GM12878 (cell line): Measurements from ENCODE around the gene CUEDC1. TPM values are rescaled to one million over a fixed set of nuclear protein-coding genes. Genes with fewer than 3 reads are reported as not detected.

Source experiments
- CHD2 ChIP-seq: IDR thresholded peaks from 2 replicates; pipeline ENCODE4 v1.6.1; 2011; ENCODE audit warnings: low read depth, low read length, improper control_type of control experiment, borderline replicate concordance
- KLF5 ChIP-seq: fragments of 450-650 bp; IDR thresholded peaks from 2 replicates; pipeline ENCODE4 v1.6.1; 2014; ENCODE audit warnings: mild to moderate bottlenecking; ENCODE audit not compliant: partially characterized antibody
- RBBP5 ChIP-seq: fragments of 200-600 bp; sonication (generic); conservative IDR thresholded peaks from 2 replicates; pipeline ENCODE4 v1.6.1; 2016
- SUPT20H ChIP-seq: IDR thresholded peaks from 2 replicates; pipeline ENCODE4 v1.6.1; 2011; ENCODE audit warnings: low read depth, mild to moderate bottlenecking, low read length, moderate library complexity, borderline replicate concordance; ENCODE audit not compliant: control insufficient read depth
- TCF12 ChIP-seq: IDR thresholded peaks from 2 replicates; pipeline ENCODE4 v1.6.1; 2011; ENCODE audit warnings: low read depth, mild to moderate bottlenecking, low read length
- polyA plus RNA-seq, 11 experiments: library from polyadenylated mRNA; depleted of rRNA in 4 of 11; unstranded in 6 of 11; stranded (reverse) in 5 of 11; fragments of >200 nt; fragmentation: Nextera tagmentation in 4 of 11; fragmentation: Illumina TruSeq in 1 of 11; extraction: Ambion mirVana in 4 of 11; extraction: Trizol in 1 of 11; gene quantifications; 1 replicate in 1 of 11; 2 replicates in 10 of 11; pipeline versions ENCODE4 v1.2.1 to v1.2.3, GENCODE V29; 2011 to 2016; ENCODE audit warnings: inconsistent platforms in 2 of 11, missing spikeins in 2 of 11, low read depth in 1 of 11
- total RNA-seq, 4 experiments: library from RNA; depleted of rRNA in 3 of 4; stranded (reverse); fragments of >200 nt in 3 of 4; fragmentation: Illumina TruSeq in 1 of 4; extraction: Trizol in 1 of 4; gene quantifications; 2 replicates each; pipeline versions ENCODE4 v1.2.1 to v1.2.3, GENCODE V29; 2013 to 2021
- TF ChIP-seq, protein P1 (sequence below): fragments of 450-650 bp; formaldehyde crosslinking; IDR thresholded peaks from 2 replicates; pipeline ENCODE4 v1.5.0; 2022; ENCODE audit warnings: mild to moderate bottlenecking, missing genetic modification characterization
- TF ChIP-seq, protein P2 (sequence below): fragments of 450-650 bp; IDR thresholded peaks from 2 replicates; pipeline ENCODE4 v1.6.1; 2018; ENCODE audit warnings: borderline replicate concordance, mild to moderate bottlenecking; ENCODE audit not compliant: partially characterized antibody
- TF ChIP-seq, protein P3 (sequence below): IDR thresholded peaks from 2 replicates; pipeline ENCODE4 v1.6.1; 2012; ENCODE audit warnings: improper control_type of control experiment, low read depth, low read length; ENCODE audit not compliant: insufficient replicate concordance
- TF ChIP-seq, protein P4 (sequence below): fragments of 450-650 bp; formaldehyde crosslinking; IDR thresholded peaks from 2 replicates; pipeline ENCODE4 v1.4.0; 2022; ENCODE audit warnings: mild to moderate bottlenecking, moderate library complexity
- TF ChIP-seq, protein P5 (sequence below): fragments of 150-350 bp; IDR thresholded peaks from 2 replicates; pipeline ENCODE4 v1.6.1; 2014; ENCODE audit warnings: mild to moderate bottlenecking, low read depth, low read length

The CUEDC1 gene
- total and polyA plus RNA-seq, 10 of the 15 experiments (the other 5 are each of a cell fraction or from before 2014, with no cell fraction given): 0.24 to 7.4 (median 1.8) TPM

DNA sequence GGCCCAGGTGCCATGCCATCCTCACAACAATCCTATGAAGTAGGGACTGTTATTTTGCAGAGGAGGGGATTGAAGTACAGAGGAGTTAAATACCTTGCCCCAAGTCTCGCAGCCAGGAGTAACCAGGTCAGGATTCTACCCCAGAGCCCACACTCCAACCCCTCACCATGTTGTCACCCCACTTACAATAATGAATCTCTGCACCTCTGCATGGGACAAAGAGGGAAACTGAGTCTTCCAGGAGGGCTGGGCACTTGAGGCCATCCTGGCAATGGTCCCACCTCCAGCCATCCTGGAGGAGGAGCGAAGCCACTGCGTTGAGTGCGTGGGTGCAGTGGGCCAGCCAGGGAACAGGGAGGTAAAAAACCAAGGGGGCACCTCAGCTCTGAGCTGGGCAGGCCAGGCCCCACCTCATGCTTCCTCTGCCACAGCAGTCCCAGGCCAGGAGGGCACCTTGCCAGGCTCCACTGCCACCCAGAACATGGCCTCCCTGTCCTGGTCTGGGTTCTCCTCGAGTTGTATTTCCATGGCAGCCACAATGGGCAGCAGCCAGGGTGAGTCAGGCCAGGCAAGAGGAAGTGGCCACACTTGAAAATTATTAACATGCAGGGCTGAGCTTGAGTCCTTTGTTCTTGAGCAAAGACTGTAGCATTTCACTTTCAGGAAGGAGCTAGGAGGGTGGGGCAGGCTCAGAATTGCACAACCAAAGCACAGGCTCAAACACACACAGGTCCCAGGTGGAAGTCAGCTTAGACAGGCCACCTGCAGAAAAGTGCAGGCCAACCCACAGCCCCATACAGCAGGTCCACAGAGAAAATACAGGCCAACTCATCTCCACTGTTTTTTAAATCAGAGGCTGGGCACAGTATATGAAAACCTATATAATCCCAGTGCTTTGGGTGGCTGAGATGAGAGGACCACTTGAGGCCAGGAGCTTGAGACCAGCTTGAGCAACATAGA is 52.1 kb downstream of the CUEDC1 start (continued):
- TF ChIP-seq, protein P1, sequence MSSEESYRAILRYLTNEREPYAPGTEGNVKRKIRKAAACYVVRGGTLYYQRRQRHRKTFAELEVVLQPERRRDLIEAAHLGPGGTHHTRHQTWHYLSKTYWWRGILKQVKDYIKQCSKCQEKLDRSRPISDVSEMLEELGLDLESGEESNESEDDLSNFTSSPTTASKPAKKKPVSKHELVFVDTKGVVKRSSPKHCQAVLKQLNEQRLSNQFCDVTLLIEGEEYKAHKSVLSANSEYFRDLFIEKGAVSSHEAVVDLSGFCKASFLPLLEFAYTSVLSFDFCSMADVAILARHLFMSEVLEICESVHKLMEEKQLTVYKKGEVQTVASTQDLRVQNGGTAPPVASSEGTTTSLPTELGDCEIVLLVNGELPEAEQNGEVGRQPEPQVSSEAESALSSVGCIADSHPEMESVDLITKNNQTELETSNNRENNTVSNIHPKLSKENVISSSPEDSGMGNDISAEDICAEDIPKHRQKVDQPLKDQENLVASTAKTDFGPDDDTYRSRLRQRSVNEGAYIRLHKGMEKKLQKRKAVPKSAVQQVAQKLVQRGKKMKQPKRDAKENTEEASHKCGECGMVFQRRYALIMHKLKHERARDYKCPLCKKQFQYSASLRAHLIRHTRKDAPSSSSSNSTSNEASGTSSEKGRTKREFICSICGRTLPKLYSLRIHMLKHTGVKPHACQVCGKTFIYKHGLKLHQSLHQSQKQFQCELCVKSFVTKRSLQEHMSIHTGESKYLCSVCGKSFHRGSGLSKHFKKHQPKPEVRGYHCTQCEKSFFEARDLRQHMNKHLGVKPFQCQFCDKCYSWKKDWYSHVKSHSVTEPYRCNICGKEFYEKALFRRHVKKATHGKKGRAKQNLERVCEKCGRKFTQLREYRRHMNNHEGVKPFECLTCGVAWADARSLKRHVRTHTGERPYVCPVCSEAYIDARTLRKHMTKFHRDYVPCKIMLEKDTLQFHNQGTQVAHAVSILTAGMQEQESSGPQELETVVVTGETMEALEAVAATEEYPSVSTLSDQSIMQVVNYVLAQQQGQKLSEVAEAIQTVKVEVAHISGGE: no peak
- TF ChIP-seq TCF12 (peak; percentile 81), CHD2 (no peak; the same call in 1 of the 2 replicates), RBBP5 (no peak), KLF5 (no peak), SUPT20H (no peak)
- TF ChIP-seq, protein P2, sequence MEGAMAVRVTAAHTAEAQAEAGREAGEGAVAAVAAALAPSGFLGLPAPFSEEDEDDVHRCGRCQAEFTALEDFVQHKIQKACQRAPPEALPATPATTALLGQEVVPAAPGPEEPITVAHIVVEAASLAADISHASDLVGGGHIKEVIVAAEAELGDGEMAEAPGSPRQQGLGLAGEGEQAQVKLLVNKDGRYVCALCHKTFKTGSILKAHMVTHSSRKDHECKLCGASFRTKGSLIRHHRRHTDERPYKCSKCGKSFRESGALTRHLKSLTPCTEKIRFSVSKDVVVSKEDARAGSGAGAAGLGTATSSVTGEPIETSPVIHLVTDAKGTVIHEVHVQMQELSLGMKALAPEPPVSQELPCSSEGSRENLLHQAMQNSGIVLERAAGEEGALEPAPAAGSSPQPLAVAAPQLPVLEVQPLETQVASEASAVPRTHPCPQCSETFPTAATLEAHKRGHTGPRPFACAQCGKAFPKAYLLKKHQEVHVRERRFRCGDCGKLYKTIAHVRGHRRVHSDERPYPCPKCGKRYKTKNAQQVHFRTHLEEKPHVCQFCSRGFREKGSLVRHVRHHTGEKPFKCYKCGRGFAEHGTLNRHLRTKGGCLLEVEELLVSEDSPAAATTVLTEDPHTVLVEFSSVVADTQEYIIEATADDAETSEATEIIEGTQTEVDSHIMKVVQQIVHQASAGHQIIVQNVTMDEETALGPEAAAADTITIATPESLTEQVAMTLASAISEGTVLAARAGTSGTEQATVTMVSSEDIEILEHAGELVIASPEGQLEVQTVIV: no peak
- TF ChIP-seq, protein P3, sequence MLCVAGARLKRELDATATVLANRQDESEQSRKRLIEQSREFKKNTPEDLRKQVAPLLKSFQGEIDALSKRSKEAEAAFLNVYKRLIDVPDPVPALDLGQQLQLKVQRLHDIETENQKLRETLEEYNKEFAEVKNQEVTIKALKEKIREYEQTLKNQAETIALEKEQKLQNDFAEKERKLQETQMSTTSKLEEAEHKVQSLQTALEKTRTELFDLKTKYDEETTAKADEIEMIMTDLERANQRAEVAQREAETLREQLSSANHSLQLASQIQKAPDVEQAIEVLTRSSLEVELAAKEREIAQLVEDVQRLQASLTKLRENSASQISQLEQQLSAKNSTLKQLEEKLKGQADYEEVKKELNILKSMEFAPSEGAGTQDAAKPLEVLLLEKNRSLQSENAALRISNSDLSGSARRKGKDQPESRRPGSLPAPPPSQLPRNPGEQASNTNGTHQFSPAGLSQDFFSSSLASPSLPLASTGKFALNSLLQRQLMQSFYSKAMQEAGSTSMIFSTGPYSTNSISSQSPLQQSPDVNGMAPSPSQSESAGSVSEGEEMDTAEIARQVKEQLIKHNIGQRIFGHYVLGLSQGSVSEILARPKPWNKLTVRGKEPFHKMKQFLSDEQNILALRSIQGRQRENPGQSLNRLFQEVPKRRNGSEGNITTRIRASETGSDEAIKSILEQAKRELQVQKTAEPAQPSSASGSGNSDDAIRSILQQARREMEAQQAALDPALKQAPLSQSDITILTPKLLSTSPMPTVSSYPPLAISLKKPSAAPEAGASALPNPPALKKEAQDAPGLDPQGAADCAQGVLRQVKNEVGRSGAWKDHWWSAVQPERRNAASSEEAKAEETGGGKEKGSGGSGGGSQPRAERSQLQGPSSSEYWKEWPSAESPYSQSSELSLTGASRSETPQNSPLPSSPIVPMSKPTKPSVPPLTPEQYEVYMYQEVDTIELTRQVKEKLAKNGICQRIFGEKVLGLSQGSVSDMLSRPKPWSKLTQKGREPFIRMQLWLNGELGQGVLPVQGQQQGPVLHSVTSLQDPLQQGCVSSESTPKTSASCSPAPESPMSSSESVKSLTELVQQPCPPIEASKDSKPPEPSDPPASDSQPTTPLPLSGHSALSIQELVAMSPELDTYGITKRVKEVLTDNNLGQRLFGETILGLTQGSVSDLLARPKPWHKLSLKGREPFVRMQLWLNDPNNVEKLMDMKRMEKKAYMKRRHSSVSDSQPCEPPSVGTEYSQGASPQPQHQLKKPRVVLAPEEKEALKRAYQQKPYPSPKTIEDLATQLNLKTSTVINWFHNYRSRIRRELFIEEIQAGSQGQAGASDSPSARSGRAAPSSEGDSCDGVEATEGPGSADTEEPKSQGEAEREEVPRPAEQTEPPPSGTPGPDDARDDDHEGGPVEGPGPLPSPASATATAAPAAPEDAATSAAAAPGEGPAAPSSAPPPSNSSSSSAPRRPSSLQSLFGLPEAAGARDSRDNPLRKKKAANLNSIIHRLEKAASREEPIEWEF: no peak
- TF ChIP-seq, protein P4, sequence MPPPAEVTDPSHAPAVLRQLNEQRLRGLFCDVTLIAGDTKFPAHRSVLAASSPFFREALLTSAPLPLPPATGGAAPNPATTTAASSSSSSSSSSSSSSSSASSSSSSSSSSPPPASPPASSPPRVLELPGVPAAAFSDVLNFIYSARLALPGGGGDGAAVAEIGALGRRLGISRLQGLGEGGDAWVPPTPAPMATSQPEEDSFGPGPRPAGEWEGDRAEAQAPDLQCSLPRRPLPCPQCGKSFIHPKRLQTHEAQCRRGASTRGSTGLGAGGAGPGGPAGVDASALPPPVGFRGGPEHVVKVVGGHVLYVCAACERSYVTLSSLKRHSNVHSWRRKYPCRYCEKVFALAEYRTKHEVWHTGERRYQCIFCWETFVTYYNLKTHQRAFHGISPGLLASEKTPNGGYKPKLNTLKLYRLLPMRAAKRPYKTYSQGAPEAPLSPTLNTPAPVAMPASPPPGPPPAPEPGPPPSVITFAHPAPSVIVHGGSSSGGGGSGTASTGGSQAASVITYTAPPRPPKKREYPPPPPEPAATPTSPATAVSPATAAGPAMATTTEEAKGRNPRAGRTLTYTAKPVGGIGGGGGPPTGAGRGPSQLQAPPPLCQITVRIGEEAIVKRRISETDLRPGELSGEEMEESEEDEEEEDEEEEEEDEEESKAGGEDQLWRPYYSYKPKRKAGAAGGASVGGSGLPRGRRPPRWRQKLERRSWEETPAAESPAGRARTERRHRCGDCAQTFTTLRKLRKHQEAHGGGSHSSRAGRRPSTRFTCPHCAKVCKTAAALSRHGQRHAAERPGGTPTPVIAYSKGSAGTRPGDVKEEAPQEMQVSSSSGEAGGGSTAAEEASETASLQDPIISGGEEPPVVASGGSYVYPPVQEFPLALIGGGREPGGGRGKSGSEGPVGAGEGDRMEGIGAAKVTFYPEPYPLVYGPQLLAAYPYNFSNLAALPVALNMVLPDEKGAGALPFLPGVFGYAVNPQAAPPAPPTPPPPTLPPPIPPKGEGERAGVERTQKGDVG (CRISPR knock-in tag): 0 out of 2 replicates have a peak, but pooled peaks have one; percentile 25
- TF ChIP-seq, protein P5, sequence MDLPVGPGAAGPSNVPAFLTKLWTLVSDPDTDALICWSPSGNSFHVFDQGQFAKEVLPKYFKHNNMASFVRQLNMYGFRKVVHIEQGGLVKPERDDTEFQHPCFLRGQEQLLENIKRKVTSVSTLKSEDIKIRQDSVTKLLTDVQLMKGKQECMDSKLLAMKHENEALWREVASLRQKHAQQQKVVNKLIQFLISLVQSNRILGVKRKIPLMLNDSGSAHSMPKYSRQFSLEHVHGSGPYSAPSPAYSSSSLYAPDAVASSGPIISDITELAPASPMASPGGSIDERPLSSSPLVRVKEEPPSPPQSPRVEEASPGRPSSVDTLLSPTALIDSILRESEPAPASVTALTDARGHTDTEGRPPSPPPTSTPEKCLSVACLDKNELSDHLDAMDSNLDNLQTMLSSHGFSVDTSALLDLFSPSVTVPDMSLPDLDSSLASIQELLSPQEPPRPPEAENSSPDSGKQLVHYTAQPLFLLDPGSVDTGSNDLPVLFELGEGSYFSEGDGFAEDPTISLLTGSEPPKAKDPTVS: no peak
